HL-60/S4 (cell line): Measurements from ENCODE around the gene PDXDC1.
"Not testable (repeated sequence)": the region's sequence is repeated elsewhere in the genome, so short reads cannot be mapped to it uniquely, and the experiment has no call there.

ENCODE experiments used
- in situ Hi-C: fragments of 300-500 bp; cut with MboI; formaldehyde crosslinking; loops from 2 replicates; pipeline ENCODE4 v1.14.3; 2022; ENCODE audit warnings: low sequenced_read_pairs

PDXDC1 gene

GRCh38 chr16:15132719-15133428 is 158.0 kb downstream of the PDXDC1 start:
- in situ Hi-C loops, result not testable (repeated sequence)

DNA sequence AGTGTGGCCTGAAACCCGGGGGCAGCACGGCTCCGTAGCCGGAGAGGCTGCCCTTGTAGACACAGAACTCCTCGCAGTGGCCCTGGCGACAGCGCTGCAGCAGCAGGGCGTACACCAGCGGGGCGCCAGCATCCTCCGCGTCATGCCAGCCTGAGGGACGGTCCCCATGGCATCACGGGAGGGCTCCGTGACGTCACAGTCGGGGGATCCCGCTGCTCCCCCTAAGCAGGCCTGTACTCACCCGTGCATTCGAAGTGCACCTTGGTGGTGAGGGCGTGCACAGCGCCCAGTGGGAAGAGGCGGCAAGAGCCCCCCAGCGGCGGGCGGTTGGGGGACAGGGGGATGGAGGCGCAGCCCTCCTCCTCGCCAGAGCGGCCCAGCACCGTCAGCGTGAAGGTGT is 158.7 kb downstream of the PDXDC1 start:
- in situ Hi-C loops, result not testable (repeated sequence)

DNA sequence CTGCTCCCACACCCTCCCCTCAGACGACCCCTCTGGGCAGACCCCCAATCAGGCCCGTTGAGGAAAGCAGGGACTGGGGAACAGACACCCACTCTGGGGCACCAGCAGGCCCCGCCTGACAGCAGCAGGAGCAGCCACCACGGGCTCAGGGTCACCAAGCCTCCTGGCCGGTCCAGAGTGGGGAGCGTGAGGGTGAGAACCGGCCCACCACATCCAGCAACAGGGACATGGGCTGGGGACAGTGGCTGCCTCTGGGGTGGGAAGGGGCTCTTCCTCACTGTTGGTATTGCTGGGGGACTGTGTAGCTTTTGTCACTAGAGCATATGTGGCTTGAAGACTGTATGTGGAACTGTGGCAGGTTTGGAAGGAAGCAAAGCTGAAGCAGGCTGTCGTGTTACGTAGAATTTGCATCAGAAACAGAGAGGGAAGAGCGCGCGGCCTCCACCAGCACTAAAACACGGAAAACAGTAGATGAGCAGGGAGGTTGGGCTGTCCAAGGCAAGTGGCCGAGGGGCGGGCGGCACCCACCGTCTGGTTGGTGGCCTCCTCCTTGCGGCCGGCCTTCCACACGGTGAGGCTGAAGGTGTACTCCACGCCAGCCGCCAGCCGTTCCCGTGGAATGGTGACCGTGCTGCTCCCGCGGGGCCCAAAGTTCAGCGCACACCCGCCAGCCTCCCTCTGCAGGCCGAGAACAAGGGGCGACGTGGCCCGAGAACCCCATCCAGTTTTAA is 160.1 kb downstream of the PDXDC1 start:
- in situ Hi-C loops, result not testable (repeated sequence)

GRCh38 chr16:15135483-15136360 is 160.9 kb downstream of the PDXDC1 start:
- in situ Hi-C loops, result not testable (repeated sequence)

DNA sequence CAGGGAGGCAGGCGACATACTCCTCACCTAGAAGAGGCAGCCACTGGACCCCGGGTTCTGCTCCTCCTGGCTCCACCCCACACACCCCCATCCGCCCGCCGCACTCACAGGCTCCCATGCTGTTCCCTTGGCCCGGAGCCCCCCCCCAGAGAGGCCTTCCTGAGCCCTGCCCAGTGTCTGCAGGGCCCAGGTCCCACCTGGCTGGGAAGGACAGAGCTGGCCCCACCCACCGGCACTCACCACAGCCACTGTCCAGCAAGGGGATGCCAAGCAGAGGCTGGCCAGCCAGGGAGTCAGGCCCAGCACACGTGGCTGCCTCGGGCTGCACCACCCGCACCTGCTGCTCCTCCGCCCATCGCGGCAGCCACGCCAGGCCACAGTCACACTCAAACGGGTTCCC is 162.7 kb downstream of the PDXDC1 start:
- in situ Hi-C loops, result not testable (repeated sequence)

DNA sequence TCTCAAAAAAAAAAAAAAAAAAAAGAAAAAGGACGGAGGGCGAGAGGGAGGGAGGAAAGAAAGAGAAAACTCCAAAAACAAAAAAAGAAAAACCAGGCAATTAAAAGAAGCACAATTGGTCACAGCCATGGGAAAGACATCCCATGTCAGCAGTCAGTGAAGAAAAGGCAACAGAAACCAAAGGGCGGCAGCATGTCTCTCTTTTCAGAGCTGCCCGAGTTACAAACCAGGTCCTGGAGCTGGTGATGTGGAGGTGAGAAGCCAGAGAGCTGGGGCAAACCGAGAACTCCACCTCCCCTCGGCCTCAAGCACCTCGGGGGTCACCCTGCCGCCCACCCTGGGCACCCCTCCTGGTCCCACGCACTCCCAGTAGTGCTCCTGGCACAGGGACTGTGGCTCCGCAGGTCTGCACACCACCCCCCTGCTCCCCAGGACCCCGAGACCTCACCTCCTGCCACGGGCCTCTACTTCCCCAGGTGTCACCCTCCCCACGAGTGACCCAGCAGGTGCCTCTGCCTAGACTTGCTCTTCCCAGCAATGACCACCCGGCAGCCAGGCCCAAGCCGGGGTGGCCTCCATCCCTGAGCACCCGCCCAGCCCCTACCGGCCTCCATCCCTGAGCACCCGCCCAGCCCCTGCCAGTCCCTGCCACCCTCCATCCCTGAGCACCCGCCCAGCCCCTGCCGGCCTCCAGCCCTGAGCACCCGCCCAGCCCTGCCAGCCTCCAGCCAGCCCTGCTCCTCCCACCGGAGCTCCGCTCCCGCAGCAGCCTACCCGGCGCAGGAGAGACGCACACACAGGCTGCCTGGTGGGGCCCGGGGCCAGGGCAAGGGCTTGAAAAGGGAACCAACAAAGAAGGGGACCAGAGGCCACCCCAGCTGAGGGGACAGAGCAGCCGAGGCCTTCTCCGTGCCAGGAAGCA is 165.9 kb downstream of the PDXDC1 start:
- in situ Hi-C loops, result not testable (repeated sequence)

DNA sequence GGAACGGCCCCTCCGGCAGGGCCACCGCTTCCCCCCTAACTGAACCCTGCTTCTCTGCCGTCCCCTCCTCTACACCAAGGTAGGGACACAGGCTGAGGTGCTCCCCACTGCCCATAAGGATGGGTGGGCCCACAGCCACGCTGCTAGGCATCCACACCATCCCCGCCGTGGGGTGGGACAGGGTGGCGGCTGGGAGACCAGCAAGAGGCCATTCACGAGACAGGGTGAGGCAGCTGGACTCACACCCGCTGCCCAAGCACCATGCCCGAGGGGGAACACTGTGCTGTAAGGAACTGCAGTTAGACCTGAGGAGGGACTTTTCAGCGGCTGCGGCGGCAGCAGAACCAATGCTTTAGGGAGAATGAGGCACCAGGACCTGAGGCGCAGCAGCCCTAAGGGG is 166.8 kb downstream of the PDXDC1 start:
- in situ Hi-C loops, result no loop called here

- in situ Hi-C loops, result not testable (repeated sequence)
Measured at GRCh38 chr16:15142107-15142890, 167.5 kb downstream of the PDXDC1 start.

GRCh38 chr16:15142891-15143600 is 168.2 kb downstream of the PDXDC1 start:
- in situ Hi-C loops, result not testable (repeated sequence)

DNA sequence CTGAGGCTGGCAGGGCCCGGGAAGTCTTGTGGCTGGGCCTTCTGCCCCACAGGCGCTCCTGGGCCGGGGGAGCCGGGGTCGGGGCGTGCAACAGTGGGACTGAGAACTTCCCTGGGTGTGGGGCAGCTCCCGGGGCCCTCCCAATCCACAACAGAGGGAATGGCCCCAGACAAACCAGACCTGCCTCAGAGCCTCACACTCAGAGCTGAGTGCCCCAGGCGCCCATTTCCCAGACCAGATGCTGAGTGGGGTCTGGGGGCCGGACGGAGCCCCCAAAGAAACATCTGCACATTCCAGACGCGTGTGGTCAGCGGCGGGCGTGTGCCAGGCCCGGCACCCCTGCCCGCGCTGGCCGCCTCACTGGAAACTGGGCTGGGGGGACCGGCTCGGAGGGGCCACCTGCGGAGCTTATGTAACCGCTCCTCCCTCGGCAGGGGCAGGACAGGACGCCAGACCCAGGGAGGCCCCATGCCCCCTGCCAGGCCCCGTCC is 168.8 kb downstream of the PDXDC1 start:
- in situ Hi-C loops, result not testable (repeated sequence)

DNA sequence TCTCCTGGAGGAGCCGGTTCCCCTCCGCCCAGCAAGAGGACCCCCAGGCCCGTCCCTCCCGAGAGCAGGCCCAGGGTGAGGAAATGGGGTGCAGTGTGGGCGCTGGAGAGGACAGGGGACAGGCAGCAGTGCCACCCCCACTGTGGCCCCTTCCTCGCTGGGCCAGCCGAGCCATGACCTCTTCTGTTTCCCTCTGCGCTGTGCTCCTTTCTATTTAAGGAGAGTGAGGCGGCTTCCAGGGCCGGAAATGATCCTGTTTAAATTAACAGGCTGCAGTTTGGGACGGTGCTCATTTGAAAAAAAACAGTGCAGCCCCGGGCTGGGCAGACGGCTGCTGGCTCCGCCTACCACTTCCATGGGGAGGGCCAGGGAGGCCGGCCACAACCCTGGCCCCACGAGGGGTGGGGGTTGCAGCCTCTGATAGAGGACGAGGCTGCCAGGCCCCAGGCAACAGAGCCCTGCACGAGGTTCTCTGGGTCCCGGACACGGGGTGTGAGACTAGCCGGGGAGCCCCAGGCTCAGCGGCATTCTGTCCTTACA is 169.3 kb downstream of the PDXDC1 start:
- in situ Hi-C loops, result not testable (repeated sequence)

DNA sequence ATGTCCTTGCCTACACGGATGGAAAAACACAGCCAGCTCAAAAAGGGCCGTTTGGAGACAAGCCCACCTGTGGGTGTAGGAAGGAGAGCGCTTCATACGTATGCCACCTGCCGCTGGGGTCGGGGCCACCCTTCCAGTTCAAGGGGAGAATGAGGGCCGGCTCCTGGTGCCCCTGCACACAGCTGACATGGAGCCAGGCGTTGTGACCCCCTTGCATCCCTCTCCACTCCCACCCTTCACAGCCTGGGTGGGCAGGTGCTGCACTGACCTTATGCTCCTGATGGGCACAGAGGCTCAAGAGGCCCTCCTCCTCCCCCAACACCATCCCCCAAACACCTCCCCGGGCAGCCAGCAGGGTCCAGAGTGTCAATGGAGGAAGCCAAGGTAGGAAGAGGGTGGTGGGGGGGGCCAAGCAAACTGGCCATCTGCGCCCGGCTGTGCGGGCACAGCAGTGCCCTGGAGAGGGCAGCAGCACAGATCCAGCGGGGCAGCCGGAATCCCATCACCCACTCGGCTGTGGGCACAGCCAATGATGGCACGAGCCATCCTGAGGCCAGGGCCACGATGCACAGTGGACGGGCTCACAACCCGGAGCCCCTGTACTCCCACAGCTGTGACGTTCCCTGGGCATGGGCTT is 170.1 kb downstream of the PDXDC1 start:
- in situ Hi-C loops, result not testable (repeated sequence)

- in situ Hi-C loops, result not testable (repeated sequence)
Measured at GRCh38 chr16:15145418-15146263, 170.8 kb downstream of the PDXDC1 start.

- in situ Hi-C loops, result not testable (repeated sequence)
Measured at GRCh38 chr16:15146264-15146662, 171.4 kb downstream of the PDXDC1 start.

GRCh38 chr16:15148831-15149230 is 174.0 kb downstream of the PDXDC1 start:
- in situ Hi-C loops, result not testable (repeated sequence)

GRCh38 chr16:15149260-15149659 is 174.4 kb downstream of the PDXDC1 start:
- in situ Hi-C loops, result not testable (repeated sequence)

DNA sequence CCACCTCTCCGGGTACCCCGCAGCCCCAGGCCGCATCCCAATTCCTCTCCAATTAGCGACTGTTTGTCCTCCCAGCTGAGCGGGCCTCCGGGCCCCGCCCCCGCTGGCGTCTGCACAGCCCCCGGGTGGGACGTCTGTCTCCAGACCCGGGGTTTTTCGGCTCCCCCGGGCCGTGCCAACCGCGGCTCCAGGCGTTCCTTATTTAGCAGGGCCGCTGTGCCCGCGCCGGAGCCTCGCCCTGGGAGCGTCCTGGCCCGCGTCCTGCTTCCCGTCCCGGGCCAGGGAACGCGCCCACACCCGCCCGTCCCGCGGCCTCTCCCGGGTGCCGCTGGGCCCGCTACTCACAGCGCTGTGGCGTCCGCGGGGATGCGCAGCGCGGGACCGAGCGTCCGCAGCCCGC is 179.2 kb downstream of the PDXDC1 start:
- in situ Hi-C loops, result not testable (repeated sequence)
